ENCODE measurements around the gene ZNF776.
"Not testable (repeated sequence)": the region's sequence is repeated elsewhere in the genome, so short reads cannot be mapped to it uniquely, and the experiment has no call there.

The ZNF776 gene

DNA sequence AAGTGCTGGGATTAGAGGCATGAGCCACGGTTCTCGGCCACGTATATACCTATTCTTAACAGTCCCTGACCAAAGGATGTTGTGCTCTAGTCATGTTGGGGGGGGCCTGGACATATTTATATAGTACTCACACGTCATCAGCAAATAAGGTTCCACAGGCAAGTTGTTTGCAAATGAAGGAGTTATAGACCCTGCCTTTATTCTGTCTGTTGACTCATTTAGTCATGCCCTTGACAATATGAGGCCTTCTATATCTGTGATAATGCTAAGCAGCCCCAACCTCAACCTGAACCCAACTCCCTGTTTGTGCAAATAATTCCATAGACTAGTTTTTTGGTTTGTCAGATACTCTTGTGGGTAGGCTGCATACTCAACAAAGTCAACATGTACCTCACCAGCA lies 31.7 kb downstream of the ZNF776 start:
- DNase-seq = no peak

DNA sequence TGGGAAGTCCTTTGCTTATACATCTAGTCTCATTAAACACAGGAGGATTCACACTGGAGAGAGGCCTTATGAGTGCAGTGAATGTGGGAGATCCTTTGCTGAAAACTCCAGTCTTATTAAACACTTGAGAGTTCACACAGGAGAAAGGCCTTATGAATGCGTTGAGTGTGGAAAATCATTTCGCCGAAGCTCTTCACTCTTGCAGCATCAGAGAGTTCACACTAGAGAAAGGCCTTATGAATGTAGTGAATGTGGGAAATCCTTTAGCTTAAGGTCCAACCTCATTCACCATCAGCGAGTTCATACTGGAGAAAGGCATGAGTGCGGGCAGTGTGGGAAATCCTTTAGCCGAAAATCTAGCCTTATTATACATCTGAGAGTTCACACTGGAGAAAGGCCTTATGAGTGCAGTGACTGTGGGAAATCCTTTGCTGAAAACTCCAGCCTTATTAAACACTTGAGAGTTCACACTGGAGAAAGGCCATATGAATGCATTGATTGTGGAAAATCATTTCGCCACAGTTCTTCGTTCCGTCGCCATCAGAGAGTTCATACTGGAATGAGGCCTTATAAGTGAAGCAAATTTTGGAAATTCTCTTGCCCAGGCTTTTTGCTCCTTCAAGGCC lies 32.7 kb downstream of the ZNF776 start:
- DNase-seq = no peak

DNA sequence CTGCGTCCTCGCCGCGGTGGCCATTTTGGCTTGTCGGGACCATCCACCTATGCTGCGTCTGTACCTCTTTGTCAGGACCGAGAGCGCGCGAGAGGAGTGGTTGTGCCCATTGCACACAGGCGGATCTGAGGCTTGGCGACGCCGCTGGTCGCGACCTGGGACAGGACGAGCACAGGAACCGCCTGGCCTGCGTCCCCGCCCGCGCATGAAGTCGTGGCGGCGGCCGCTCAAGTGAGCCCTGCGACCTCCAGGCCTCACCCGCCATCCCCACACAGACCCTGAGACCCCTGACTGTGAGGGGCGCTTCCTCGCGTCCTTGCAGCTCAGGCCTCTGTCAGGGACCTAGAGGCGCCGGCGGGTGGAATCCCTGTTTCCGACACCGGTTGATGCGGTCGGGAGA lies 39.7 kb downstream of the ZNF776 start:
- DNase-seq = no peak

DNA sequence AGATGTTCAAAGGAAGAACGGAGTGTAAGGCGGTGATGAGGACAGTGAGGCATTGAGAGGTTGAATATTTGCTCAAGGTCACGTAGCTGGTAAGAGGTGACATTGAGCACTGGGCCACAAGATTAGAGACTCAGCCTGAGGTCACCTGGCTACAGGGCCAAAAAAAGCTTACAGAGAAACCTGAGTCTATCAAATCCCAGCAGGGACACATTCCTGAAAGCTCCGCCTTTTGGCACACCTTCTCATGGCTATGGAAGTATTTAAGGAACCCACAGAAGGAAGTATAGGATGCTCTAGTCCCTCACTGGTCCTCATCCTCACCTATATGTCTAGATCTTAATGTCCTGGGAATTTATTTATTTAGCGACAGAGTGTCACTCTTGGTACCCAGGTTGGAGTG lies 40.3 kb downstream of the ZNF776 start:
- DNase-seq = no peak

DNA sequence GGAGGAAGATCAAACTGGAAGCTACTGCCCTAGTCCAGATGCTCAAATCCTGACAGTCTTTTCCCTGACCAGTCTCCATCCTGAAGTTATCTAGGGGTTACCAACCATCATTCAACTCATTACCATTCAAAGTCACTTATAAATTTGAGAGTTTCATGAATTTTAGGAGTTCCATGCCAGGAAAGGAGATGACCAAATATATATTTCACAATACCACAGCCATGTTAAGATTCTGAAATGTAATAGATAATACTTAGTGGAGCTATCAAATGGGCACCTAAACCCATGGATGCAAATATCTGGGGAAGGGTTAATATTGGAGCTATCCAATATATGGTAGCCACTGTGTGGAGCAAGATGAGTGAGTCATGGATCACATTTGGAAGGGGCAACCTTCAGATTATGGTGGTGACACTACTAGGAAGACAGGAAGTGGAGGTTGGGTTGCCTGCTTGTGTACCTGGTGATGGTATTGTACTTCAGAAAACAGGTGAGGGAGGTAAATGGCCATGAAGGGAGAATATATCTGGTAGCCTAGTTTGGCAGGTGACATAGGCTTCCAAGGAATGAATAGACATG lies 41.6 kb downstream of the ZNF776 start:
- no peak for DNase-seq

DNA sequence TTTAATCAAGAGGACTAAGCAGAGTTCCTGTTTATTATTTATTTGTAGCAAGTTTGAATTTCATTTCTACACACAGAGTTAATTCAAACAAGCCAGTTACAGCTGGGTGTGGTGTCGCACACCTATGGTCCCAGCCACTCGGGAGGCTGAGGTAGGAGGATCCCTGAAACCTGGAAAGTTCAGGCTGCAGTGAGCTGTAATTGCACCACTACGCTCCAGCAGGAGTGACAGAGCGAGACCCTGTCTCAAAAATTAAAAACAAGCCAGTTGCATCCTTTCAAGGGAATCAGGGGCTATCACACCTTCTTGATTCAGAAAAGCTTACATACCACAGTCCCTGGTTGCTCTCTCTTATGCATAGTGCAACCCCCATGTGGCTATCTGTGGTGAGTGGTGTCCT lies 42.7 kb downstream of the ZNF776 start:
- DNase-seq = no peak

DNA sequence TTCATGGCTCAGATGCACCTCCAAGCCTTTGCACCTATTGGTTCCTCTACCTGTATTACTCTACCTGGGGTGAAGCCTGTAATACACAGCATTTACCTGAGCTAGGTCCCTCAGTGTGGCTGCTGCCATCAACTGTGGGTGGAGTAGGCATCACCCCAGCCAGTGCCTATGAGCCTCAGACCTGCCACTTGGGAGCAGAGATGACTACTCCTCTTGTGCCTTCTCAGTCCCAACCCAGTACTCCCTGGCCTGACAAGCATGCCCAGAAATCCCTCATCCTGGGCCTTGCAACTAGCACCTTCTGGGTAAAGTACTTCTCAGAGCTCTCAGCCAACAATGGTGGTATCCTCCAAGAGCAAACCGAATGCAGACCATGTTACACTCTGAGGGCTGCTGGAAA lies 50.0 kb downstream of the ZNF776 start:
- DNase-seq = not testable (repeated sequence)

DNA sequence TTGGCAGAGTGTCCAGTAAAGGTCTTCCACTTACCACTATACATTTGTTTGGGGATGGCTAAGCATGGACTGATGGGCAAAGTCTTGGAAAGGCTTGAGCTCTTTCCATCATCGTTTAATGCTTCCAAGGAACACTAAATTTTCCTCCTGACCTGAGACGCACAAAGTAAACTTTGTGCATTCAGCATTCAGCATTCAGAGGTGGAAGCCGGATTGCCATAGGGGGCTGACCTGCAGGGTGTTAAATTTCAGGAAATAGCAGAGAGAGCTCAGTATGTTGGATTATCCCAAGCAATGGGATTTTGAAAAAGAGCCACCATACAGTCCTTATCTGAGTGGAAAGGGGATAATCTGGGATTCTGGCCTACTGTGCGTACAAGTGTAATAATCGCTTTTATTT lies 54.1 kb downstream of the ZNF776 start:
- no peak for DNase-seq

DNA sequence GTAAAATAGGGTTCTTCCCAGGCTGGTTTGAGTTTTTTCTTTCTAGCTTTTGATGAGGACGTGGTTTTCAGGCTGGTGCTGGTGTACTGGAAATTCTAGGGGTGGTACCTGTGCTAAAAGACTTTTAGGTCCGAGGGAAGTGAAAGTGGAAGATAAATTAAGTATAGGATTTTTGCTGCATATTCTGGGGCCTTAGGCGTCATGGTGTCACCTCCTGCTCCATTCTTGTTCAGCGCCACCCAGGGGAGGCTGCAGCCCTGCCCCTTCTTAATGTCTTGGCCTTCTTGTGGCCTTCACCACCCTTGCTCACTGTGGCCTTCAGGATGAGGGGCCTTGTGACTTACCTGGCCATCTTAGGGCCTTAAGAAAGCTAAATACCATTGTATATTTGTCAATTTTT lies 55.7 kb downstream of the ZNF776 start:
- no peak for DNase-seq

DNA sequence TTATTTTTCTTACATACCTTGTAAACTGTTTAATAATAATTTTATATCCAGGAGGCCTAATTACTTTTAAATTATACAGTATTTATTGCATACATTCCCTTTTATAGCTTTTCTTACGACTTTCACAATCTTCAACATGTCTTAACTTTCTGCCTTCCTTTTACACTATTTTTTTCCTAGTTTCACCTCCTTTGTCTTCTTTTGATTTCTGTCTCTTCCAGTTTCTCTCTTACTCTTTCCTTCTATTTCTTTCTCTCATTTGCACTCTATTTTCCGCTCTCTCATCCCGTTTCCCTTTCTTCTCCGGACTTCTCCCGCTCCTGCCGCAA lies 56.6 kb downstream of the ZNF776 start:
- DNase-seq = no peak

DNA sequence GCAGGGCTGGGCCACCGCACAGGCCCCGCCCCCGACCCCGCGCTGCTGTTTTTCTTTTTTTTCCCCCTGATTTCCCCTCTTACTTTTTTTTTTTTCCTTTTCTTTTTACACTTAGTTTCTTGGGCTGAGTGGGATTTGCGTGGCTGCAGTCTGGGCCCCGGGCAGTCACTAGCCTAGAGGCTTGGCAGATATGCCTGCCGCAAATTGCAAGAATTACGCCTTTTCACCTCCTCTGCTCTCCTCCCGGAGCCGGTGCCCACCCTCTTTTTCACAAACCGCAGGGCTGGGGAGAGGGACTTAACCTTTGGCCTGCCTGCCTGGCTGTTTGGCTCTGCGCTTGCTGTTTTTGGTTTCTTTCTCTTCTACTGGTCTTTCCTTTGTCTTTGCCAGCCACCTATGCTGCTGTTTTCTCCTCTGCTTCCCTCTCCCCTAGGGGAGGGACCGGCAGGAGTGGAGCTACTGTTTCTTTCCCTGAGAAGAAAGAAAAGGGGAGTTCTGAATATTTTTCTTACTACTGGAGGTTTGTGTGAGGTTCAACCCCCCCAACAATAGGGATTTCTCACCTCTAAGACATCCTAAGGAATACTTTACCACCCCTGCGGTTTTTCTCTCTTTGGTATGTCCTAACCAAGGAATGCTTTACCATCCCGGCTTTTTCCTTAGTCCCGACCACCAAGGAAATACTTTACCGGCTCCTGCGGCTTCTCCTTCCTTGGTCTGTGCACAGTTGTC lies 57.1 kb downstream of the ZNF776 start:
- DNase-seq = peak in 3 of 14 donors; percentile 2 to 19 (median 4)

DNA sequence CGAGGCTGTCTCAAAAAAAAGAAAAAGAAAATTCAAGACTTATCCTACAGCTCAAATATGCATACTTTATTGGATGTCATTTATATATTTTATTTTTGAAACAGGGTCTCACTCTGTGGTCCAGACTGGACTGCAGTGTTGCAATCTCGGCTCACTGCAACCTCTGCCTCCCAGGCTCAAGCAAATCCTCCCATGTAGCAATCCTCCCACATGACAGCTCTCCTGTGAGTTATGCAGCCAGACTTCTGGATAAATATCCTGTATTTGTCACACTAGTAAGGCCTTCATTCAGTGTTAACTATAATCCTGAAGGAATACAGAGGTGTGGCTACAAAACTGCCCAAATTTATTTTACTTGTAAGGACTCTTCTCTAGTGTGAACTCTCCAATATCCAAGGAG lies 60.9 kb downstream of the ZNF776 start:
- no peak for DNase-seq
